K562 (cell line): ENCODE measurements around the gene WFIKKN2. TPM values are rescaled to one million over a fixed set of nuclear protein-coding genes. Genes with fewer than 3 reads are reported as not detected.

Source experiments
- ATAC-seq: fragments of 200-7000 bp; cut with Tn5 transposase; 3 replicates; pipeline ENCODE4 v1.9.1; 2020; ENCODE audit warnings: moderate library complexity
- BruUV-seq: library from RNA; stranded (reverse); fragments of 400-500 nt; replicated peaks from 2 replicates; lab custom pipeline; 2021; lab: Mats Ljungman, UMichigan
- CTCF ChIA-PET: fragments of 300-600 bp; formaldehyde crosslinking; extraction: SDS; loops from one replicate; lab custom pipeline; 2021; ENCODE audit warnings: low intra/inter-chr PET ratio; lab: Yijun Ruan, JAX
- POLR2A ChIA-PET: fragments of 300-600, 350-650 bp; sonication (Branson Sonifier 250); formaldehyde crosslinking; extraction: SDS; loops from one replicate; lab custom pipeline; 2021; ENCODE audit warnings: antibody characterized with exemption, inconsistent platforms; lab: Yijun Ruan, JAX
- DNase-seq, 4 experiments: peaks; one replicate each; pipeline versions ENCODE4 v3.0.0 to v3.0.0-alpha.2; 2011 to 2018; ENCODE audit warnings: low spot score in 3 of 4, mixed read lengths in 3 of 4; ENCODE audit errors: extremely low read depth in 1 of 4
- FAIRE-seq: peaks from 2 replicates; lab custom pipeline; 2011; peaks lifted over from hg19 to GRCh38; lab: Jason Lieb, UNC
- H2AFZ ChIP-seq: 2 replicates; pipeline ENCODE4 v1.6.0; 2011; ENCODE audit warnings: low read depth, low read length, control low read depth, inconsistent platforms
- H3K27ac ChIP-seq: fragments of 200-600 bp; 3 replicates; pipeline ENCODE4 v1.8.0; 2011; ENCODE audit warnings: low read depth, mild to moderate bottlenecking, control low read depth, inconsistent platforms, low read length, moderate library complexity, mixed read lengths; ENCODE audit errors: extremely low read depth
- H3K27me3 ChIP-seq, 2 experiments: fragments of 300-600 bp in 1 of 2; 2 replicates in 1 of 2; 3 replicates in 1 of 2; pipeline versions ENCODE4 v1.6.0 to v1.8.0; 2011; ENCODE audit warnings: inconsistent platforms in 2 of 2, low read length in 2 of 2, mild to moderate bottlenecking in 1 of 2, mixed read lengths in 1 of 2, moderate library complexity in 1 of 2; ENCODE audit not compliant: control insufficient read depth in 2 of 2, insufficient read depth in 2 of 2
- H3K36me3 ChIP-seq: fragments of 300-600 bp; 3 replicates; pipeline ENCODE4 v1.8.0; 2011; ENCODE audit warnings: mild to moderate bottlenecking, low read length, inconsistent platforms; ENCODE audit not compliant: control insufficient read depth, insufficient read depth
- H3K4me1 ChIP-seq, 2 experiments: fragments of 200-600 bp in 1 of 2; replicated peaks in 1 of 2; 2 replicates in 1 of 2; 3 replicates in 1 of 2; pipeline versions ENCODE4 v1.5.1 to v1.8.0; 2011; ENCODE audit warnings: inconsistent platforms in 2 of 2, low read length in 2 of 2, mild to moderate bottlenecking in 1 of 2, mixed read lengths in 1 of 2, moderate library complexity in 1 of 2; ENCODE audit not compliant: control insufficient read depth in 2 of 2, insufficient read depth in 2 of 2
- H3K4me2 ChIP-seq: 2 replicates; pipeline ENCODE4 v1.6.1; 2011; ENCODE audit warnings: low read length, control low read depth, inconsistent platforms, mixed read lengths; ENCODE audit not compliant: insufficient read depth
- H3K4me3 ChIP-seq: fragments of 200-600 bp; sonication (generic), shearing (Covaris generic); 2 replicates; pipeline ENCODE4 v1.5.1; 2016; ENCODE audit warnings: control low read depth, inconsistent platforms
- H3K79me2 ChIP-seq: fragments of 200-600 bp; 3 replicates; pipeline ENCODE4 v1.8.0; 2011; ENCODE audit warnings: low read length, inconsistent platforms; ENCODE audit not compliant: control insufficient read depth, insufficient read depth
- H3K9ac ChIP-seq, 2 experiments: 2 replicates each; pipeline versions ENCODE4 v1.6.0 to v1.6.1; 2011; ENCODE audit warnings: low read depth in 2 of 2, low read length in 2 of 2, control low read depth in 1 of 2, inconsistent platforms in 1 of 2, mild to moderate bottlenecking in 1 of 2, mixed read lengths in 1 of 2; ENCODE audit not compliant: insufficient read depth in 1 of 2
- H3K9me1 ChIP-seq: one replicate; pipeline ENCODE4 v1.6.0; 2011; ENCODE audit warnings: inconsistent platforms, mild to moderate bottlenecking, low read length, moderate library complexity; ENCODE audit not compliant: control insufficient read depth, insufficient read depth
- H3K9me3 ChIP-seq: replicated peaks from 2 replicates; pipeline ENCODE4 v1.5.1; 2011; ENCODE audit warnings: low read depth, low read length, inconsistent platforms; ENCODE audit not compliant: control insufficient read depth, insufficient read depth
- H4K20me1 ChIP-seq: replicated peaks from 2 replicates; pipeline ENCODE4 v1.6.1; 2011; ENCODE audit warnings: low read length, inconsistent platforms, mixed read lengths; ENCODE audit not compliant: control insufficient read depth, insufficient read depth
- AFF4 ChIP-seq: sonication (generic); formaldehyde crosslinking; IDR thresholded peaks from 2 replicates; pipeline ENCODE4 v1.8.0; 2023; ENCODE audit warnings: mild to moderate bottlenecking, missing genetic modification reagents
- C11orf30 ChIP-seq: fragments of 450-650 bp; IDR thresholded peaks from 2 replicates; pipeline ENCODE4 v1.6.1; 2016; ENCODE audit warnings: low read depth, mild to moderate bottlenecking
- CBX8 ChIP-seq: fragments of 200-600 bp; sonication (generic); IDR thresholded peaks from 2 replicates; pipeline ENCODE4 v1.6.1; 2012; ENCODE audit warnings: borderline replicate concordance, mixed run types, low read depth, mild to moderate bottlenecking, moderate library complexity, mixed read lengths, low read length, control low read depth, inconsistent platforms; ENCODE audit not compliant: poor library complexity, severe bottlenecking; ENCODE audit errors: extremely low read depth
- EHMT2 ChIP-seq: fragments of 450-650 bp; IDR thresholded peaks from 2 replicates; pipeline ENCODE4 v1.6.1; 2018; ENCODE audit warnings: antibody characterized with exemption
- FOXK1 ChIP-seq: sonication (generic); formaldehyde crosslinking; IDR thresholded peaks from 2 replicates; pipeline ENCODE4 v1.8.0; 2022; ENCODE audit warnings: missing genetic modification reagents, mild to moderate bottlenecking, borderline replicate concordance
- GATAD2B ChIP-seq: fragments of 450-650 bp; IDR thresholded peaks from 2 replicates; pipeline ENCODE4 v1.6.1; 2017; ENCODE audit warnings: mild to moderate bottlenecking, borderline replicate concordance
- HSF4 ChIP-seq: fragments of 250-450 bp; sonication (Bioruptor Pico); IDR thresholded peaks from 2 replicates; pipeline ENCODE4 v2.1.2; 2022; ENCODE audit warnings: mild to moderate bottlenecking, moderate library complexity, borderline replicate concordance
- SIN3A ChIP-seq, 2 experiments: fragments of 150-350 bp in 1 of 2; IDR thresholded peaks; 2 replicates each; pipeline ENCODE4 v1.6.1; 2011 to 2016; ENCODE audit warnings: borderline replicate concordance in 2 of 2, low read depth in 2 of 2, low read length in 2 of 2, mild to moderate bottlenecking in 2 of 2, moderate library complexity in 2 of 2; ENCODE audit not compliant: control insufficient read depth in 1 of 2
- ZKSCAN1 ChIP-seq: fragments of 150-350 bp; IDR thresholded peaks from 2 replicates; pipeline ENCODE4 v1.6.1; 2016; ENCODE audit warnings: low read depth, low read length
- ZKSCAN8 ChIP-seq: fragments of 200-800 bp; sonication (Bioruptor generic); IDR thresholded peaks from 2 replicates; pipeline ENCODE4 v1.6.1; 2016; ENCODE audit warnings: missing genetic modification characterization, missing compliant biosample characterization
- ZNF232 ChIP-seq: sonication (generic); formaldehyde crosslinking; IDR thresholded peaks from 2 replicates; pipeline ENCODE4 v1.8.0; 2022; ENCODE audit warnings: mild to moderate bottlenecking, missing genetic modification reagents
- ZNF445 ChIP-seq: fragments of 250-450 bp; sonication (Bioruptor Pico); IDR thresholded peaks from 2 replicates; pipeline ENCODE4 v1.4.0; 2020; ENCODE audit warnings: low read depth, mild to moderate bottlenecking, moderate library complexity
- ZNF830 ChIP-seq: fragments of 250-450 bp; sonication (Bioruptor Pico); IDR thresholded peaks from 2 replicates; pipeline ENCODE4 v1.5.0; 2021; ENCODE audit warnings: mild to moderate bottlenecking
- WGBS: fragments of 100-300 bp; shearing (Covaris generic); methylation state at CpG from one replicate; pipeline ENCODE4 v1.1.6; 2016; ENCODE audit warnings: low coverage, mixed read lengths; ENCODE audit not compliant: insufficient coverage; ENCODE audit errors: missing lambda C conversion rate; 5-methylcytosine and 5-hydroxymethylcytosine counted together
- in situ Hi-C: fragments of 300-500 bp; cut with MboI; formaldehyde crosslinking; loops from 4 replicates; pipeline ENCODE4 v1.15.0; 2018; ENCODE audit warnings: inconsistent platforms, mixed read lengths
- intact Hi-C: fragments of 100-400 bp; cut with micrococcal nuclease; formaldehyde crosslinking; loops from 2 replicates; pipeline ENCODE4 v1.14.2; 2022
- polyA plus RNA-seq, 8 experiments: library from polyadenylated mRNA; depleted of rRNA in 4 of 8; stranded (reverse) in 5 of 8; unstranded in 3 of 8; fragments of >200 nt; fragmentation: Nextera tagmentation in 2 of 8; fragmentation: Illumina TruSeq in 1 of 8; extraction: Ambion mirVana in 2 of 8; extraction: Trizol in 1 of 8; gene quantifications; 2 replicates each; pipeline versions ENCODE4 v1.2.1 to v1.2.3, GENCODE V29; 2011 to 2014; ENCODE audit warnings: inconsistent platforms in 1 of 8, missing spikeins in 1 of 8
- total RNA-seq, 7 experiments: library from RNA; depleted of rRNA in 6 of 7; stranded (reverse); fragments of >200 nt in 6 of 7; fragmentation: Illumina TruSeq in 2 of 7; extraction: Trizol in 2 of 7; gene quantifications; 2 replicates each; pipeline versions ENCODE4 v1.2.1 to v1.2.3, GENCODE V29; 2011 to 2021; ENCODE audit warnings: low replicate concordance in 1 of 7

Gene WFIKKN2
- total and polyA plus RNA-seq, 9 of the 15 experiments (the other 6 are each of a cell fraction or from before 2014, with no cell fraction given) = 0.07 TPM; not detected in 8

- no peak for TF ChIP-seq CBX8
- no peak for TF ChIP-seq ZKSCAN8
- no peak for TF ChIP-seq ZNF830 (CRISPR knock-in tag)
- no peak for TF ChIP-seq GATAD2B
- TF ChIP-seq HSF4 (CRISPR knock-in tag) = no peak
Observed at GRCh38 chr17:50837286-50837979, 2.0 kb downstream of the WFIKKN2 start (continued).

- Histone ChIP-seq H3K4me1 (peaks cover 0 to 37% of the 10 kb centered on the region in 2 experiments; a peak in 2 of 5 replicates), H3K9ac (no peak overlapping the region), H4K20me1 (no peaks in the 10 kb centered on the region; the same call in 1 of the 2 replicates), H2AFZ (no peak overlapping the region), H3K79me2 (no peaks in the 10 kb centered on the region), H3K36me3 (no peaks in the 10 kb centered on the region), H3K4me3 (no peak overlapping the region), H3K4me2 (no peak overlapping the region), H3K9me3 (no peaks in the 10 kb centered on the region), H3K27me3 (peaks cover 0 to 20% of the 10 kb centered on the region in 2 experiments; a peak in 3 of 5 replicates), H3K27ac (no peak overlapping the region), H3K9me1 (no peaks in the 10 kb centered on the region)
- no TSS peak for BruUV-seq
- DNase-seq (no peak), ATAC-seq (no peak), FAIRE-seq (no peak)
- 28% methylated on average over 21 of the region's 21 CpGs for WGBS
- in situ Hi-C loops = no loop called here
- intact Hi-C loops = no loop called here
- POLR2A ChIA-PET = interaction anchor here (0.6 to 1.2 kb wide), 3 partner anchors 28 to 60 kb away, joined by 3 to 6 read pairs (median 3); partner anchors contain the start of gene TOB1
- CTCF ChIA-PET = no interaction called here
- TF ChIP-seq SIN3A (IDR thresholded peaks at IDR 0.05; ENCODE audit: borderline replicate concordance in 2 of 2, control insufficient read depth in 1 of 2, low read depth in 2 of 2, low read length in 2 of 2) (no peak), ZNF445 (CRISPR knock-in tag) (no peak), EHMT2 (no peak), FOXK1 (CRISPR knock-in tag) (no peak), C11orf30 (no peak), ZNF232 (CRISPR knock-in tag) (no peak), AFF4 (CRISPR knock-in tag) (no peak), ZKSCAN1 (no peak)
Observed at GRCh38 chr17:50837980-50838954, 2.9 kb downstream of the WFIKKN2 start.
